ENCODE measurements around the gene DMWD.

The DMWD gene

GRCh38 chr19:45817010-45817724 lies 24.5 kb upstream of the DMWD start:
- FAIRE-seq = no peak
- peak; percentile 87 for TF ChIP-seq CTCF (IDR thresholded peaks at IDR 0.05; ENCODE audit: insufficient read depth, missing control alignments)
- DNase-seq (ENCODE audit: insufficient read length, low spot score) = peak; percentile 99

GRCh38 chr19:45816236-45817009 lies 23.8 kb upstream of the DMWD start:
- FAIRE-seq (no peak), DNase-seq (ENCODE audit: insufficient read length, low spot score) (no peak)
- TF ChIP-seq CTCF (IDR thresholded peaks at IDR 0.05; ENCODE audit: insufficient read depth, missing control alignments) = no peak

- no peak for TF ChIP-seq CTCF (IDR thresholded peaks at IDR 0.05; ENCODE audit: insufficient read depth, missing control alignments)
- DNase-seq (ENCODE audit: insufficient read length, low spot score) = no peak
Measured at GRCh38 chr19:45815481-45816216, 23.0 kb upstream of the DMWD start.

GRCh38 chr19:45814851-45815480 lies 22.3 kb upstream of the DMWD start, which contains the start of gene RSPH6A:
Gene RSPH6A, minus strand, starts transcription at chr19:45815308. Its CDS starts 132 bp downstream, at chr19:45815176.
- FAIRE-seq = no peak
- no peak for DNase-seq (ENCODE audit: insufficient read length, low spot score)
- TF ChIP-seq CTCF (IDR thresholded peaks at IDR 0.05; ENCODE audit: insufficient read depth, missing control alignments) = no peak

More at GRCh38 chr19:45815481-45816216, 23.0 kb upstream of the DMWD start:
- no peak for FAIRE-seq

GRCh38 chr19:45814166-45814780 lies 21.6 kb upstream of the DMWD start:
- no peak for DNase-seq (ENCODE audit: insufficient read length, low spot score)
- TF ChIP-seq CTCF (IDR thresholded peaks at IDR 0.05; ENCODE audit: insufficient read depth, missing control alignments) = no peak
- FAIRE-seq = no peak

GRCh38 chr19:45812297-45812696 lies 19.7 kb upstream of the DMWD start:
- no peak for FAIRE-seq
- no peak for TF ChIP-seq CTCF (IDR thresholded peaks at IDR 0.05; ENCODE audit: insufficient read depth, missing control alignments)
- no peak for DNase-seq (ENCODE audit: insufficient read length, low spot score)

Measured in D721Med (cell line).